HepG2 (cell line): ENCODE data around the gene OR8B2. TPM values are rescaled to one million over a fixed set of nuclear protein-coding genes. Genes with fewer than 3 reads are reported as not detected.

ENCODE experiments used
- ATAC-seq: fragments of 200-7000 bp; cut with Tn5 transposase; 3 replicates; pipeline ENCODE4 v1.9.1; 2020; ENCODE audit warnings: mild to moderate bottlenecking, moderate library complexity
- BruUV-seq: library from RNA; stranded (reverse); fragments of 400-500 nt; replicated peaks from 2 replicates; lab custom pipeline; 2021; lab: Mats Ljungman, UMichigan
- CTCF ChIA-PET: fragments of 300-600 bp; formaldehyde crosslinking; extraction: SDS; loops from one replicate; lab custom pipeline; 2021; ENCODE audit warnings: low total read pairs, inconsistent platforms, low intra/inter-chr PET ratio; lab: Yijun Ruan, JAX
- POLR2A ChIA-PET: fragments of 350-600 bp; sonication (Branson Sonifier 250); formaldehyde crosslinking; loops from one replicate; lab custom pipeline; 2020; ENCODE audit warnings: antibody characterized with exemption, inconsistent platforms; lab: Yijun Ruan, JAX
- DNase-seq: peaks from one replicate; pipeline ENCODE4 v3.0.0-alpha.2; 2015; ENCODE audit warnings: low spot score
- FAIRE-seq: peaks from 3 replicates; lab custom pipeline; 2011; peaks lifted over from hg19 to GRCh38; lab: Jason Lieb, UNC
- H2AFZ ChIP-seq: one replicate; pipeline ENCODE4 v1.6.1; 2011; ENCODE audit warnings: low read length, inconsistent platforms
- H3K27ac ChIP-seq: fragments of 300-600 bp; 3 replicates; pipeline ENCODE4 v1.8.0; 2011; ENCODE audit warnings: mixed run types, mild to moderate bottlenecking, mixed read lengths, low read length, inconsistent platforms; ENCODE audit not compliant: insufficient read depth; ENCODE audit errors: extremely low read length
- H3K27me3 ChIP-seq, 2 experiments: fragments of 200-600 bp in 1 of 2; 2 replicates in 1 of 2; 3 replicates in 1 of 2; pipeline versions ENCODE4 v1.6.0 to v1.8.0; 2011; ENCODE audit warnings: low read length in 2 of 2, mild to moderate bottlenecking in 2 of 2, moderate library complexity in 2 of 2, inconsistent platforms in 1 of 2; ENCODE audit not compliant: insufficient read depth in 2 of 2, control insufficient read depth in 1 of 2
- H3K36me3 ChIP-seq, 2 experiments: fragments of 200-600 bp in 1 of 2; replicated peaks in 1 of 2; 2 replicates in 1 of 2; 3 replicates in 1 of 2; pipeline versions ENCODE4 v1.5.1 to v1.8.0; 2011; ENCODE audit warnings: low read length in 2 of 2, inconsistent platforms in 1 of 2; ENCODE audit not compliant: insufficient read depth in 2 of 2, control insufficient read depth in 1 of 2
- H3K4me1 ChIP-seq: 2 replicates; pipeline ENCODE4 v1.5.1; 2012; ENCODE audit warnings: low read length, inconsistent platforms; ENCODE audit not compliant: insufficient read depth
- H3K4me2 ChIP-seq: 2 replicates; pipeline ENCODE4 v1.6.0; 2011; ENCODE audit warnings: low read depth, low read length, inconsistent platforms
- H3K4me3 ChIP-seq, 3 experiments: fragments of 200-600 bp in 1 of 3; sonication (generic), shearing (Covaris generic) in 1 of 3; replicated peaks in 1 of 3; 2 replicates each; pipeline ENCODE4 v1.5.1; 2011 to 2016; ENCODE audit warnings: low read length in 3 of 3, inconsistent platforms in 2 of 3, low read depth in 2 of 3, mild to moderate bottlenecking in 2 of 3, control low read depth in 1 of 3, mixed read lengths in 1 of 3; ENCODE audit not compliant: insufficient read depth in 1 of 3
- H3K79me2 ChIP-seq: one replicate; pipeline ENCODE4 v1.6.1; 2011; ENCODE audit warnings: low read length, inconsistent platforms; ENCODE audit not compliant: insufficient read depth
- H3K9ac ChIP-seq: 2 replicates; pipeline ENCODE4 v1.6.0; 2011; ENCODE audit warnings: mild to moderate bottlenecking, low read depth, low read length, inconsistent platforms; ENCODE audit not compliant: insufficient read depth
- H3K9me3 ChIP-seq: 2 replicates; pipeline ENCODE4 v1.5.1; 2012; ENCODE audit warnings: mild to moderate bottlenecking, low read length
- H4K20me1 ChIP-seq: 2 replicates; pipeline ENCODE4 v1.6.0; 2011; ENCODE audit warnings: inconsistent platforms, mild to moderate bottlenecking, low read length, moderate library complexity; ENCODE audit not compliant: insufficient read depth
- CAMTA2 ChIP-seq: sonication (generic); formaldehyde crosslinking; IDR thresholded peaks from 2 replicates; pipeline ENCODE4 v1.4.0; 2020; ENCODE audit warnings: mild to moderate bottlenecking, missing genetic modification reagents, borderline replicate concordance
- GLI4 ChIP-seq: sonication (generic); formaldehyde crosslinking; IDR thresholded peaks from 2 replicates; pipeline ENCODE4 v1.5.1; 2020; ENCODE audit warnings: missing genetic modification reagents, mild to moderate bottlenecking, moderate library complexity, borderline replicate concordance
- HMG20A ChIP-seq: IDR thresholded peaks from 2 replicates; pipeline ENCODE4 v1.6.1; 2016; ENCODE audit warnings: borderline replicate concordance
- HNF4A ChIP-seq: sonication (generic); formaldehyde crosslinking; IDR thresholded peaks from 2 replicates; pipeline ENCODE4 v1.4.0; 2020; ENCODE audit warnings: missing genetic modification reagents
- KLF9 ChIP-seq: IDR thresholded peaks from 2 replicates; pipeline ENCODE4 v1.6.1; 2016; ENCODE audit warnings: low read depth
- NCOA2 ChIP-seq: sonication (generic); formaldehyde crosslinking; IDR thresholded peaks from 2 replicates; pipeline ENCODE4 v1.8.0; 2022; ENCODE audit warnings: inconsistent platforms
- NR0B2 ChIP-seq: sonication (generic); formaldehyde crosslinking; IDR thresholded peaks from 2 replicates; pipeline ENCODE4 v1.4.0; 2020; ENCODE audit warnings: mild to moderate bottlenecking, missing genetic modification reagents
- PCBP1 ChIP-seq: fragments of 200-400 bp; formaldehyde crosslinking; IDR thresholded peaks from 2 replicates; pipeline ENCODE4 v1.6.1; 2017; ENCODE audit warnings: mild to moderate bottlenecking, low read depth, low read length, borderline replicate concordance
- SNAI1 ChIP-seq: sonication (generic); formaldehyde crosslinking; IDR thresholded peaks from 2 replicates; pipeline ENCODE4 v1.5.0; 2020; ENCODE audit warnings: mild to moderate bottlenecking, missing genetic modification reagents, borderline replicate concordance
- TBL1XR1 ChIP-seq: fragments of 150-350 bp; IDR thresholded peaks from 2 replicates; pipeline ENCODE4 v1.6.1; 2014; ENCODE audit warnings: borderline replicate concordance, low read length; ENCODE audit not compliant: partially characterized antibody
- ZNF296 ChIP-seq: sonication (generic); formaldehyde crosslinking; conservative IDR thresholded peaks from 2 replicates; pipeline ENCODE4 v1.5.0; 2020; ENCODE audit warnings: mild to moderate bottlenecking, missing genetic modification reagents
- ZNF367 ChIP-seq: sonication (generic); formaldehyde crosslinking; IDR thresholded peaks from 2 replicates; pipeline ENCODE4 v1.4.0; 2020; ENCODE audit warnings: missing genetic modification reagents, borderline replicate concordance
- WGBS: methylation state at CpG from one replicate; pipeline ENCODE4 v1.1.6; 2017; ENCODE audit warnings: low lambda C conversion rate; 5-methylcytosine and 5-hydroxymethylcytosine counted together
- in situ Hi-C: cut with HindIII; loops from 2 replicates; pipeline ENCODE4 v1.10.0; 2017; ENCODE audit warnings: low pct_unique_long_range_greater_than_20kb; ENCODE audit not compliant: extremely low pct_ligation_motif_present
- intact Hi-C: fragments of 100-400 bp; cut with micrococcal nuclease; formaldehyde crosslinking; loops from one replicate; pipeline ENCODE4 v1.10.0; 2022; ENCODE audit not compliant: unreplicated experiment
- polyA plus RNA-seq, 8 experiments: library from polyadenylated mRNA; depleted of rRNA in 3 of 8; stranded (reverse) in 7 of 8; unstranded in 1 of 8; fragments of >200 nt; fragmentation: Illumina TruSeq in 4 of 8; extraction: Trizol in 4 of 8; gene quantifications; 2 replicates each; pipeline versions ENCODE4 v1.2.1 to v1.2.3, GENCODE V29; 2011 to 2016; ENCODE audit warnings: low read depth in 4 of 8, missing spikeins in 1 of 8, mixed read lengths in 1 of 8; ENCODE audit not compliant: insufficient read depth in 1 of 8
- total RNA-seq, 5 experiments: library from RNA; depleted of rRNA; stranded (reverse); fragments of >200 nt; fragmentation: Illumina TruSeq; extraction: Trizol; gene quantifications; 2 replicates each; pipeline ENCODE4 v1.2.3, GENCODE V29; 2016; ENCODE audit warnings: low read depth in 1 of 5
- TF ChIP-seq, protein P1 (sequence below): sonication (generic); formaldehyde crosslinking; IDR thresholded peaks from 2 replicates; pipeline ENCODE4 v1.4.0; 2020; ENCODE audit warnings: mild to moderate bottlenecking, low read depth, missing genetic modification reagents
- TF ChIP-seq, protein P2 (sequence below): sonication (generic); formaldehyde crosslinking; IDR thresholded peaks from 2 replicates; pipeline ENCODE4 v1.8.0; 2022; ENCODE audit warnings: mild to moderate bottlenecking, missing genetic modification reagents, borderline replicate concordance

OR8B2 gene
- total and polyA plus RNA-seq, 2 of the 13 experiments (the other 11 are each of a cell fraction or from before 2014, with no cell fraction given) = not detected

DNA sequence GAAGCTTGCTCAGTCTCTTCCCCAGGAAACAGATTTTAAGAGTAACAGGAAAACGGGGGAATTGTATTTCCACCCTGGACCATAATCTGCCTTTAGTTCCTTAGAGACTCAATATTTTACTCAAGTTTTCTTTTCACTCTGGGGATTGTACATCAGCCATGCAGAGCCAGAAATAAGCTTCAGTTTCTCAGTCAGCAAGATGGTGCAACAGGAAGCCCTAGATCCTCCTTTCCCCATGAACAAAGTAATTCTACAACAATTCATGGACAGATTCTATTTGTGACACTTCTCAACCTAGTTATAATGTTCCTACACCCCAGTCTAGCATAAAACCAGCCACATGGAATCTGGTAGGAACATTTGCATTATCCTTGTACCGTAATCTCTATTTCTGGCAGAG is 24.7 kb downstream of the OR8B2 start:
- H3K4me3 ChIP-seq = no peak overlapping the region
- H4K20me1 ChIP-seq = no peaks in the 10 kb centered on the region
- in situ Hi-C loops = no loop called here
- no peaks in the 10 kb centered on the region; a peak in 1 of 5 replicates for H3K27me3 ChIP-seq
- no peaks in the 10 kb centered on the region for H3K36me3 ChIP-seq
- TF ChIP-seq TBL1XR1 (no peak), CAMTA2 (CRISPR knock-in tag) (no peak), KLF9 (CRISPR knock-in tag) (no peak), HMG20A (CRISPR knock-in tag) (no peak), NCOA2 (CRISPR knock-in tag) (no peak), ZNF367 (CRISPR knock-in tag) (no peak), ZNF296 (CRISPR knock-in tag) (no peak), SNAI1 (no peak), HNF4A (CRISPR knock-in tag) (no peak), GLI4 (no peak), NR0B2 (CRISPR knock-in tag) (no peak), PCBP1 (no peak)
- TF ChIP-seq, protein P1, sequence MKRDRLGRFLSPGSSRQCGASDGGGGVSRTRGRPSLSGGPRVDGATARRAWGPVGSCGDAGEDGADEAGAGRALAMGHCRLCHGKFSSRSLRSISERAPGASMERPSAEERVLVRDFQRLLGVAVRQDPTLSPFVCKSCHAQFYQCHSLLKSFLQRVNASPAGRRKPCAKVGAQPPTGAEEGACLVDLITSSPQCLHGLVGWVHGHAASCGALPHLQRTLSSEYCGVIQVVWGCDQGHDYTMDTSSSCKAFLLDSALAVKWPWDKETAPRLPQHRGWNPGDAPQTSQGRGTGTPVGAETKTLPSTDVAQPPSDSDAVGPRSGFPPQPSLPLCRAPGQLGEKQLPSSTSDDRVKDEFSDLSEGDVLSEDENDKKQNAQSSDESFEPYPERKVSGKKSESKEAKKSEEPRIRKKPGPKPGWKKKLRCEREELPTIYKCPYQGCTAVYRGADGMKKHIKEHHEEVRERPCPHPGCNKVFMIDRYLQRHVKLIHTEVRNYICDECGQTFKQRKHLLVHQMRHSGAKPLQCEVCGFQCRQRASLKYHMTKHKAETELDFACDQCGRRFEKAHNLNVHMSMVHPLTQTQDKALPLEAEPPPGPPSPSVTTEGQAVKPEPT = no peak
- TF ChIP-seq, protein P2, sequence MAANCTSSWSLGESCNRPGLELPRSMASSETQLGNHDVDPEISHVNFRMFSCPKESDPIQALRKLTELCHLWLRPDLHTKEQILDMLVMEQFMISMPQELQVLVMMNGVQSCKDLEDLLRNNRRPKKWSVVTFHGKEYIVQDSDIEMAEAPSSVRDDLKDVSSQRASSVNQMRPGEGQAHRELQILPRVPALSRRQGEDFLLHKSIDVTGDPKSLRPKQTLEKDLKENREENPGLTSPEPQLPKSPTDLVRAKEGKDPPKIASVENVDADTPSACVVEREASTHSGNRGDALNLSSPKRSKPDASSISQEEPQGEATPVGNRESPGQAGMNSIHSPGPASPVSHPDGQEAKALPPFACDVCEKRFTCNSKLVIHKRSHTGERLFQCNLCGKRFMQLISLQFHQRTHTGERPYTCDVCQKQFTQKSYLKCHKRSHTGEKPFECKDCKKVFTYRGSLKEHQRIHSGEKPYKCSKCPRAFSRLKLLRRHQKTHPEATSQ (CRISPR knock-in tag) = no peak
- intact Hi-C loops = no loop called here
- no peak overlapping the region for H3K4me2 ChIP-seq
- no peaks in the 10 kb centered on the region for H3K9me3 ChIP-seq
- no peak overlapping the region for H2AFZ ChIP-seq
- DNase-seq = no peak
- no peaks in the 10 kb centered on the region for H3K79me2 ChIP-seq
- ChIA-PET POLR2A (no interaction called here), CTCF (no interaction called here)
- BruUV-seq = no TSS peak
- H3K4me1 ChIP-seq = no peaks in the 10 kb centered on the region
- no peak overlapping the region for H3K9ac ChIP-seq
- no peak for FAIRE-seq
- no peak for ATAC-seq
- 0% methylated on average over 2 of the region's 2 CpGs for WGBS
- no peak overlapping the region for H3K27ac ChIP-seq
